Kidney capillary endothelial cell (primary cell): Measurements from ENCODE around the gene MAST3.
A peak's percentile ranks its signal among the peaks of the same experiment; 100 is the strongest.

Experiments used
- DNase-seq: peaks from one replicate; pipeline ENCODE4 v3.0.0-alpha.2; 2018; ENCODE audit warnings: low spot score

The MAST3 gene

GRCh38 chr19:18112989-18113478 is 15.5 kb downstream of the MAST3 start:
- DNase-seq = peak; percentile 76

DNA sequence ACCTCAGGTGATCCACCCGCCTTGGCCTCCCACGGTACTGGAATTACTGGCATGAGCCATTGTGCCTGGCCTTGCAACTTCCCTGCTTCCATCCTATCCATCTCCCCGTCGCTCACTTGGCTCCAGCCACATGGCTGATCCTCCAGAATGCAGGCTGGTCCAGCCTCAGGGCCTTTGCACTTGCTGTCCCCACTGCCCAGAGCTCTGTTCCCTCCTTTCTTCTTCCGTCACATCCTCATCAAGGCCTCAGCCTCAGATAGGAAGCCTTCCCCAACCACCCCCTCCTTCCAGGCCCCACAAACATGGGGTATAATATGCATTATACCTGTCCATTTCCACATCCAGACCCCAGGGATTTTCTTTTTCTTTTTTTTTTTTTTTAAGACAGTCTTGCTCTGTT is 16.2 kb downstream of the MAST3 start:
- no peak for DNase-seq

GRCh38 chr19:18114483-18114882 is 16.9 kb downstream of the MAST3 start:
- DNase-seq = no peak

DNA sequence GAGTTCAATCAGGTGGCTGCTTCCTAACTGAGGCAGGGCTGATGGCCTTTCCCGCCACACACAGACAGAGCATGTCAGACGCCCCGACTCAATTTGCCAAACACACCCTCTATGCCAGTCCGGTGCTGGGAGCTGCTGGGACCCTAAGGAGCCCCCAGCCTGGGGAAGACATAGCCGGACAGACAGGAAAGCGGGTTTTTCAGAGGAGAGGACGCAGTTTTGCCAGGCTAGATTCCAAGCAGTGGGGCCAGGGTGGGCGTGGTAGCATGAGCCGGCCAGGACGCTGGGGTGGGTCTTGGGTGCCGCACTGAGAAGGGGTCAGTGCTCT is 19.8 kb downstream of the MAST3 start:
- no peak for DNase-seq

DNA sequence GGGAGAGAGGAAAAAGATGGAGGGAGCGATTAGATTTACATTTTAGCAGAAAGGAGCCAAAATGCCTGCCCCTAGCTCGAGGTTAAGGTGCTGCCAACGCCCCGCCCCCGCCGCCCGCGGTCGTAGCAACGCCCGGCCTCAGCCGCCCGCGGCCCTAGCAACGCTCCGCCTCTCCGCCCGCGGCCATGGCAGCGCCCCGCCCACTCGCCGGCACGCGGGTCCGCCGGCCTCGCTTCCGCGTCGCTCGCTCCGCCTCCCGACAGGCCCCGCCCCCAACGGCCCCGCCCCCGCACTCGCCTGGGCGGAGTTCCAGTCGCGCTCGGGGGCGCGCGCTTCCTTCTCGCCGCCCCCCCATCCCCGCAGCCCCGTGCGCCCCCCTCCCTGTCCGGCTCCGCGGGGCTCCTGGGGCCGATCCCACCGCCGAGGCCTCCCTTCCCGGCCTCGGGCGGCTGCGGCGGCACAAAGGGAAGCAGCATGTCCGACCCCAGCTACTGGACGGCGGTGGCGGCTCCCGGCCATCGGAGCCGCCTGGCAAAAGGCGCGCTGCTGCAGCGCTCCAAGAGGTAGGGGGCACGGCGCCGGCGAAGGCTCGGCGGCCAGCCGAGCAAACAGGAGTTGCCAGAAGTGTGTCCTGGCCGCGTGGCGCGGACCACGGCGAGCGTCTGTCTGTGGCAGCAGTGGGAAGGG is 20.3 kb downstream of the MAST3 start:
- peak; percentile 85 for DNase-seq

GRCh38 chr19:18118420-18119012 is 20.9 kb downstream of the MAST3 start:
- DNase-seq = no peak

- DNase-seq = no peak
These were observed 21.6 kb downstream of the MAST3 start for GRCh38 chr19:18119013-18119716.

GRCh38 chr19:18119717-18120105 is 22.1 kb downstream of the MAST3 start:
- no peak for DNase-seq

- DNase-seq = no peak
These were observed 22.5 kb downstream of the MAST3 start for GRCh38 chr19:18120127-18120526.

DNA sequence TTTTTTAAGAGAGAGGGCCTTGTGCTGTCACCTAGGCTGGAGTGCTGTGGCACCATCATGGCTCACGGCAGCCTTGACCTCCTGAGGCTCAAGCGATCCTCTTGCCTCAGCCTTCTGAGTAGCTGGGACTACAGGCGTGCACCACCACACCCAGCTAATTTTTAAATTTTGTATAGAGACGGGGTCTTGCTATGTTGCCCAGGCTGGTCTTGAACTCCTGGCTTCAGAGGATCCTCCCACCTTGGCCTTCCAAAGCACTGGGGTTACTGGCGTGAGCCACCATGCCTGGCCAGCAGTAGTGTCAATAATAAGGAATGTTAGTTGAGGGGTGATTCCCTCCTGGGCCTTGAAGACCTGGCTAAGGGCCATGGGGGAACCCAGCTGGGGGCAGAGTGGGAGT is 23.6 kb downstream of the MAST3 start:
- no peak for DNase-seq

- no peak for DNase-seq
These were observed 24.8 kb downstream of the MAST3 start for GRCh38 chr19:18122424-18122823.

GRCh38 chr19:18122860-18123795 is 25.6 kb downstream of the MAST3 start:
- DNase-seq = peak; percentile 89

DNA sequence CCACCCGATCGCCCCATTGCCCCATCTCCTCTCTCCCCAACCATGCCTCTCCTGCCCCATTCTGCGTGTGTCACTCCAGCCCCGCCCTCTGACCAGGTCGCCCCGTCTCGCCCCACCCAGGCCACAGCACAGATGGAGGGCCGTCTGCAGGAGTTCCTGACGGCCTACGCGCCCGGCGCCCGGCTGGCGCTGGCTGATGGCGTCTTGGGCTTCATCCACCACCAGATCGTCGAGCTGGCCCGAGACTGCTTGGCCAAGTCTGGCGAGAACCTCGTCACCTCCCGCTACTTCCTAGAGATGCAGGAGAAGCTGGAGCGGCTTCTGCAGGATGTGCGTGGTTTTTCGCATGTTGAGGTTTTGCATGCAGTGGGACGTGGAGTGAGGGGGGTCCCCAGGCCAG is 26.2 kb downstream of the MAST3 start:
- DNase-seq = peak; percentile 85

- no peak for DNase-seq
These were observed 28.5 kb downstream of the MAST3 start for GRCh38 chr19:18126097-18126496.

- DNase-seq = no peak
These were observed 30.5 kb downstream of the MAST3 start for GRCh38 chr19:18128044-18128443.

DNA sequence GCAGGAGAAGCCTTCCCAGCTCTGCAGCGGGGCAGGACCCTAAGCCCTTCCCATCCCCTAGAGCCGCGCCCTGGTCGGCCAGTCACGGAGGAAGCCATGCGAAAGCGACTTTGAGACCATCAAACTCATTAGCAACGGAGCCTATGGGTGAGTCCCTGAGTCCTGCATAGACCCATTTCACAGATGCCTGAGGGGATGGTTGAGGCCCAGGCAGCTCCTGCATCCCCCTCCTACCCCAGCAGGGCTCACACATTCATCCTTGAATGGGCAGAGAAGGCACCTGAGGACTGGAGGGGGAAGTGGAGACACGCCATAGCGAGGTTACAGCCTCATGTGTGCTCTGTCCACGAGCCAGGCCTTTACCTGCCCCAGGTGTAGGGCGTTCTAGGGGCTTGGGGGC is 31.2 kb downstream of the MAST3 start:
- DNase-seq = no peak

DNA sequence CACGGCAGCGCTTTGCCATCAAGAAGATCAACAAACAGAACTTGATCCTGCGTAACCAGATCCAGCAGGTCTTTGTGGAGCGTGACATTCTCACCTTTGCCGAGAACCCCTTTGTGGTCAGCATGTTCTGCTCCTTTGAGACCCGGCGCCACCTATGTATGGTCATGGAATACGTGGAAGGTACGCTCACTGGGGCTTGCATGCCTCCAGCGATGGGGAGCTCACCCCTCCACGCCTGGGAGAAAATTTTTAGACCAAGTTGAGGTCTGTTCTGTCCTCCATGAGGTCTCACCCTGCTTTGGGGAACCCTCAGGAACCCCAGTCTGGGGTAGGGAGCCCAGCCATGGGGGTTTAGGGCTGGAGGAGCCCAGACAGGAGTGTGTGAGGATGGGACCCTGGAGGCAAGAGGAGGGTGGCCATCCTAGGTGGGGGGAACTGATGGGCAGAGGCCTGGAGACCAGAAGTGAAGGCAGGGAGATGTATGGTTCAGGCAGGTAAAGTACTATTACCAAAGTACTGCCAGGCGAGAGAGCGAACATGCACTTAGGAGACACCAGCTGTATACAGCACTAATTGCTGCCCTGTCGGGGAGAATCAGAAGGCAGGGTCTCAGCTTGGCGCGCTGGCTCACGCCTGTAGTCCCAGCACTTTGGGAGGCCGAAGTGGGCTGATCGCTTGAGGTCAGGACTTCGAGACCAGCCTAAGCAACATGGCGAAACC is 33.1 kb downstream of the MAST3 start:
- no peak for DNase-seq

DNA sequence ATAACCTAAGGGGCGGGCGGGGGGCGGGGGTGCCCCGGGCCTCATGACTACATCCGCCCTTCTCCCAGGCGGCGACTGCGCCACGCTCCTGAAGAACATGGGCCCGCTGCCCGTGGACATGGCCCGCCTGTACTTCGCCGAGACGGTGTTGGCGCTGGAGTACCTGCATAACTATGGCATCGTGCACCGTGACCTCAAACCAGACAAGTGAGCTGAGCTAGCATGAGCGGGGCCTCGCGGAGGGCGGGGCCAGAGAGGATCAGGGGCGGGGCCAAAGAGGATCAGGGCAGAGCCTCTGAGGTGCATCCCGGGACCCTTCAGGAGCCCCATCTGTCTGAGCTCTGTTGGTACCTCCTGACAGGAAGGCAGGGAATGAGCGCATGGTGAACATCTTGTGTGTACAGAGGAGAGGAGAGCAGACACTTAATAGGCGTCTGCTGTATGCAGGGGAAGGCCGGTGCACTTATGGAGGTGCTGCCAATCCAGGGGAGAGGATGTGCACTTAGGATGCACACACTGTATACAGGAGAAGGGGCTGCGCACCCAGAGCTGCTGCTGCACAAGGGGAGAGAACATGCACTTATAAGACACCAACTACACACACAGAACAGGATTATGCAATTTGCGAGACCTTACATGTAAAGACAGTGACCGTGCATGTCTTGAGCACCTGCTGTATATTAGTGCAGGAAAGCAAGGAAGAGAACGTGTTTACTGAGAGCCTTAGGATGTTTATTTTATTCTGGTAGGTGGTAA is 34.4 kb downstream of the MAST3 start:
- DNase-seq = no peak

- DNase-seq = no peak
These were observed 38.4 kb downstream of the MAST3 start for GRCh38 chr19:18135712-18136584.

DNA sequence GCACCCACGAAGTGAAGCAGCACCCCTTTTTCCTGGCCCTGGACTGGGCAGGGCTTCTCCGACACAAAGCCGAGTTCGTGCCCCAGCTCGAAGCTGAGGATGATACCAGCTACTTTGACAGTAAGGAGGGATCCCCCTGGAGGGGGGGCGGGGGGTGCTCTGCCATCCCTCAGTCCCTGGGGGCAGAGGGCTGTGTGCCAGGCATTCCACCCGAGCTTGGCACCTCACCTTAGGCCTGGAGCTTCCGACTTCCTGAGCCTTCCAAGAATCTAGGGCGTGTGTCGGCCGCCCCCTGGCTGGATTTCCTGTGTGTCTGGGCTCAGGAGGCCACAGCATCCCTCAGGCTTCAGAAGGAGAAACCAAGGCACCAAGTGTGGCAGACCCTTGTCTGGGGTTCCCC is 39.7 kb downstream of the MAST3 start:
- no peak for DNase-seq
